HepG2 (cell line): ENCODE data around the gene DUSP9. TPM values are rescaled to one million over a fixed set of nuclear protein-coding genes. Genes with fewer than 3 reads are reported as not detected.
A peak's percentile ranks its signal among the peaks of the same experiment; 100 is the strongest.

Experiments used
- ERF ChIP-seq: IDR thresholded peaks from 2 replicates; pipeline ENCODE4 v1.6.1; 2018; ENCODE audit warnings: missing biosample characterization, missing genetic modification reagents
- HDAC1 ChIP-seq: sonication (generic); formaldehyde crosslinking; IDR thresholded peaks from 2 replicates; pipeline ENCODE4 v1.5.1; 2020; ENCODE audit warnings: mild to moderate bottlenecking, missing genetic modification reagents
- KAT7 ChIP-seq: IDR thresholded peaks from 2 replicates; pipeline ENCODE4 v1.6.1; 2018; ENCODE audit warnings: borderline replicate concordance, missing compliant biosample characterization
- PAWR ChIP-seq: sonication (generic); formaldehyde crosslinking; IDR thresholded peaks from 2 replicates; pipeline ENCODE4 v1.4.0; 2020; ENCODE audit warnings: missing genetic modification reagents, mild to moderate bottlenecking, borderline replicate concordance
- PHF8 ChIP-seq: sonication (generic); formaldehyde crosslinking; IDR thresholded peaks from 2 replicates; pipeline ENCODE4 v1.5.0; 2020; ENCODE audit warnings: missing genetic modification reagents
- SAP130 ChIP-seq: IDR thresholded peaks from 2 replicates; pipeline ENCODE4 v1.6.1; 2016; ENCODE audit warnings: low read depth
- TFDP1 ChIP-seq: IDR thresholded peaks from 2 replicates; pipeline ENCODE4 v1.6.1; 2016; ENCODE audit warnings: missing compliant biosample characterization, missing genetic modification reagents, borderline replicate concordance
- YY1 ChIP-seq: IDR thresholded peaks from 2 replicates; pipeline ENCODE4 v1.6.1; 2011; ENCODE audit warnings: low read length, low read depth, moderate library complexity, mild to moderate bottlenecking; ENCODE audit not compliant: insufficient read depth, insufficient replicate concordance
- ZNF513 ChIP-seq: sonication (generic); formaldehyde crosslinking; conservative IDR thresholded peaks from 2 replicates; pipeline ENCODE4 v1.5.0; 2020; ENCODE audit warnings: missing genetic modification reagents
- ZNF564 ChIP-seq: sonication (generic); formaldehyde crosslinking; IDR thresholded peaks from 2 replicates; pipeline ENCODE4 v1.8.1; 2023; ENCODE audit warnings: mild to moderate bottlenecking, missing genetic modification reagents
- polyA plus RNA-seq, 8 experiments: library from polyadenylated mRNA; depleted of rRNA in 3 of 8; stranded (reverse) in 7 of 8; unstranded in 1 of 8; fragments of >200 nt; fragmentation: Illumina TruSeq in 4 of 8; extraction: Trizol in 4 of 8; gene quantifications; 2 replicates each; pipeline versions ENCODE4 v1.2.1 to v1.2.3, GENCODE V29; 2011 to 2016; ENCODE audit warnings: low read depth in 4 of 8, missing spikeins in 1 of 8, mixed read lengths in 1 of 8; ENCODE audit not compliant: insufficient read depth in 1 of 8
- total RNA-seq, 5 experiments: library from RNA; depleted of rRNA; stranded (reverse); fragments of >200 nt; fragmentation: Illumina TruSeq; extraction: Trizol; gene quantifications; 2 replicates each; pipeline ENCODE4 v1.2.3, GENCODE V29; 2016; ENCODE audit warnings: low read depth in 1 of 5
- TF ChIP-seq, protein P1 (sequence below): sonication (generic); formaldehyde crosslinking; IDR thresholded peaks from 2 replicates; pipeline ENCODE4 v1.4.0; 2020; ENCODE audit warnings: low read depth, missing genetic modification reagents
- TF ChIP-seq, protein P2 (sequence below): sonication (generic); formaldehyde crosslinking; IDR thresholded peaks from 2 replicates; pipeline ENCODE4 v1.4.0; 2020; ENCODE audit warnings: missing genetic modification reagents, borderline replicate concordance
- TF ChIP-seq, protein P3 (sequence below): sonication (generic); formaldehyde crosslinking; IDR thresholded peaks from 2 replicates; pipeline ENCODE4 v1.5.1; 2020; ENCODE audit warnings: mild to moderate bottlenecking, missing genetic modification reagents, moderate library complexity
- TF ChIP-seq, protein P4 (sequence below): conservative IDR thresholded peaks from 2 replicates; pipeline ENCODE4 v1.6.1; 2018; ENCODE audit warnings: missing genetic modification reagents

Gene DUSP9
- total and polyA plus RNA-seq, 2 of the 13 experiments (the other 11 are each of a cell fraction or from before 2014, with no cell fraction given), result 235 to 435 TPM

GRCh38 chrX:153599192-153600031 is 47.6 kb upstream of the DUSP9 start (continued):
- TF ChIP-seq, protein P1, sequence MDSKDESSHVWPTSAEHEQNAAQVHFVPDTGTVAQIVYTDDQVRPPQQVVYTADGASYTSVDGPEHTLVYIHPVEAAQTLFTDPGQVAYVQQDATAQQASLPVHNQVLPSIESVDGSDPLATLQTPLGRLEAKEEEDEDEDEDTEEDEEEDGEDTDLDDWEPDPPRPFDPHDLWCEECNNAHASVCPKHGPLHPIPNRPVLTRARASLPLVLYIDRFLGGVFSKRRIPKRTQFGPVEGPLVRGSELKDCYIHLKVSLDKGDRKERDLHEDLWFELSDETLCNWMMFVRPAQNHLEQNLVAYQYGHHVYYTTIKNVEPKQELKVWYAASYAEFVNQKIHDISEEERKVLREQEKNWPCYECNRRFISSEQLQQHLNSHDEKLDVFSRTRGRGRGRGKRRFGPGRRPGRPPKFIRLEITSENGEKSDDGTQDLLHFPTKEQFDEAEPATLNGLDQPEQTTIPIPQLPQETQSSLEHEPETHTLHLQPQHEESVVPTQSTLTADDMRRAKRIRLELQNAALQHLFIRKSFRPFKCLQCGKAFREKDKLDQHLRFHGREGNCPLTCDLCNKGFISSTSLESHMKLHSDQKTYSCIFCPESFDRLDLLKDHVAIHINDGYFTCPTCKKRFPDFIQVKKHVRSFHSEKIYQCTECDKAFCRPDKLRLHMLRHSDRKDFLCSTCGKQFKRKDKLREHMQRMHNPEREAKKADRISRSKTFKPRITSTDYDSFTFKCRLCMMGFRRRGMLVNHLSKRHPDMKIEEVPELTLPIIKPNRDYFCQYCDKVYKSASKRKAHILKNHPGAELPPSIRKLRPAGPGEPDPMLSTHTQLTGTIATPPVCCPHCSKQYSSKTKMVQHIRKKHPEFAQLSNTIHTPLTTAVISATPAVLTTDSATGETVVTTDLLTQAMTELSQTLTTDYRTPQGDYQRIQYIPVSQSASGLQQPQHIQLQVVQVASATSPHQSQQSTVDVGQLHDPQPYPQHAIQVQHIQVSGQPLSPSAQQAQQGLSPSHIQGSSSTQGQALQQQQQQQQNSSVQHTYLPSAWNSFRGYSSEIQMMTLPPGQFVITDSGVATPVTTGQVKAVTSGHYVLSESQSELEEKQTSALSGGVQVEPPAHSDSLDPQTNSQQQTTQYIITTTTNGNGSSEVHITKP (CRISPR knock-in tag), result no peak
- TF ChIP-seq ZNF564 (CRISPR knock-in tag), result peak; percentile 52; the same call in 1 of the 2 replicates
- TF ChIP-seq, protein P2, sequence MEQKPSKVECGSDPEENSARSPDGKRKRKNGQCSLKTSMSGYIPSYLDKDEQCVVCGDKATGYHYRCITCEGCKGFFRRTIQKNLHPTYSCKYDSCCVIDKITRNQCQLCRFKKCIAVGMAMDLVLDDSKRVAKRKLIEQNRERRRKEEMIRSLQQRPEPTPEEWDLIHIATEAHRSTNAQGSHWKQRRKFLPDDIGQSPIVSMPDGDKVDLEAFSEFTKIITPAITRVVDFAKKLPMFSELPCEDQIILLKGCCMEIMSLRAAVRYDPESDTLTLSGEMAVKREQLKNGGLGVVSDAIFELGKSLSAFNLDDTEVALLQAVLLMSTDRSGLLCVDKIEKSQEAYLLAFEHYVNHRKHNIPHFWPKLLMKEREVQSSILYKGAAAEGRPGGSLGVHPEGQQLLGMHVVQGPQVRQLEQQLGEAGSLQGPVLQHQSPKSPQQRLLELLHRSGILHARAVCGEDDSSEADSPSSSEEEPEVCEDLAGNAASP (CRISPR knock-in tag), result peak; percentile 23; the same call in 1 of the 2 replicates
- peak; percentile 16; the same call in 1 of the 2 replicates for TF ChIP-seq TFDP1
- no peak for TF ChIP-seq ERF (CRISPR knock-in tag)
- TF ChIP-seq HDAC1 (CRISPR knock-in tag), result peak; percentile 47; the same call in 1 of the 2 replicates
- TF ChIP-seq, protein P3, sequence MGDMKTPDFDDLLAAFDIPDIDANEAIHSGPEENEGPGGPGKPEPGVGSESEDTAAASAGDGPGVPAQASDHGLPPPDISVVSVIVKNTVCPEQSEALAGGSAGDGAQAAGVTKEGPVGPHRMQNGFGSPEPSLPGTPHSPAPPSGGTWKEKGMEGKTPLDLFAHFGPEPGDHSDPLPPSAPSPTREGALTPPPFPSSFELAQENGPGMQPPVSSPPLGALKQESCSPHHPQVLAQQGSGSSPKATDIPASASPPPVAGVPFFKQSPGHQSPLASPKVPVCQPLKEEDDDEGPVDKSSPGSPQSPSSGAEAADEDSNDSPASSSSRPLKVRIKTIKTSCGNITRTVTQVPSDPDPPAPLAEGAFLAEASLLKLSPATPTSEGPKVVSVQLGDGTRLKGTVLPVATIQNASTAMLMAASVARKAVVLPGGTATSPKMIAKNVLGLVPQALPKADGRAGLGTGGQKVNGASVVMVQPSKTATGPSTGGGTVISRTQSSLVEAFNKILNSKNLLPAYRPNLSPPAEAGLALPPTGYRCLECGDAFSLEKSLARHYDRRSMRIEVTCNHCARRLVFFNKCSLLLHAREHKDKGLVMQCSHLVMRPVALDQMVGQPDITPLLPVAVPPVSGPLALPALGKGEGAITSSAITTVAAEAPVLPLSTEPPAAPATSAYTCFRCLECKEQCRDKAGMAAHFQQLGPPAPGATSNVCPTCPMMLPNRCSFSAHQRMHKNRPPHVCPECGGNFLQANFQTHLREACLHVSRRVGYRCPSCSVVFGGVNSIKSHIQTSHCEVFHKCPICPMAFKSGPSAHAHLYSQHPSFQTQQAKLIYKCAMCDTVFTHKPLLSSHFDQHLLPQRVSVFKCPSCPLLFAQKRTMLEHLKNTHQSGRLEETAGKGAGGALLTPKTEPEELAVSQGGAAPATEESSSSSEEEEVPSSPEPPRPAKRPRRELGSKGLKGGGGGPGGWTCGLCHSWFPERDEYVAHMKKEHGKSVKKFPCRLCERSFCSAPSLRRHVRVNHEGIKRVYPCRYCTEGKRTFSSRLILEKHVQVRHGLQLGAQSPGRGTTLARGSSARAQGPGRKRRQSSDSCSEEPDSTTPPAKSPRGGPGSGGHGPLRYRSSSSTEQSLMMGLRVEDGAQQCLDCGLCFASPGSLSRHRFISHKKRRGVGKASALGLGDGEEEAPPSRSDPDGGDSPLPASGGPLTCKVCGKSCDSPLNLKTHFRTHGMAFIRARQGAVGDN, result peak; percentile 49
- TF ChIP-seq KAT7 (CRISPR knock-in tag), result 0 out of 2 replicates have a peak, but pooled peaks have one; percentile 19
- TF ChIP-seq, protein P4, sequence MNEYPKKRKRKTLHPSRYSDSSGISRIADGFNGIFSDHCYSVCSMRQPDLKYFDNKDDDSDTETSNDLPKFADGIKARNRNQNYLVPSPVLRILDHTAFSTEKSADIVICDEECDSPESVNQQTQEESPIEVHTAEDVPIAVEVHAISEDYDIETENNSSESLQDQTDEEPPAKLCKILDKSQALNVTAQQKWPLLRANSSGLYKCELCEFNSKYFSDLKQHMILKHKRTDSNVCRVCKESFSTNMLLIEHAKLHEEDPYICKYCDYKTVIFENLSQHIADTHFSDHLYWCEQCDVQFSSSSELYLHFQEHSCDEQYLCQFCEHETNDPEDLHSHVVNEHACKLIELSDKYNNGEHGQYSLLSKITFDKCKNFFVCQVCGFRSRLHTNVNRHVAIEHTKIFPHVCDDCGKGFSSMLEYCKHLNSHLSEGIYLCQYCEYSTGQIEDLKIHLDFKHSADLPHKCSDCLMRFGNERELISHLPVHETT (CRISPR knock-in tag), result 0 out of 2 replicates have a peak, but pooled peaks have one; percentile 32
- no peak for TF ChIP-seq PAWR (CRISPR knock-in tag)
- TF ChIP-seq PHF8 (CRISPR knock-in tag), result peak; percentile 54
- TF ChIP-seq ZNF513 (CRISPR knock-in tag), result no peak
- TF ChIP-seq YY1, result no peak
- peak; percentile 27; the same call in 1 of the 2 replicates for TF ChIP-seq SAP130 (CRISPR knock-in tag)
